Measurements from ENCODE around the gene JPT1.
"Not testable (repeated sequence)": the region's sequence is repeated elsewhere in the genome, so short reads cannot be mapped to it uniquely, and the experiment has no call there.

JPT1 gene

GRCh38 chr17:75129576-75129975 lies 24.7 kb downstream of the JPT1 start:
- DNase-seq = no peak

- DNase-seq = no peak
Observed at GRCh38 chr17:75128694-75129505, 25.4 kb downstream of the JPT1 start.

GRCh38 chr17:75127936-75128335 lies 26.4 kb downstream of the JPT1 start:
- DNase-seq = not testable (repeated sequence)

- DNase-seq = no peak
Observed at GRCh38 chr17:75126954-75127353, 27.4 kb downstream of the JPT1 start.

GRCh38 chr17:75125984-75126383 lies 28.3 kb downstream of the JPT1 start:
- peak; percentile 50 for DNase-seq

GRCh38 chr17:75124819-75125162 lies 29.5 kb downstream of the JPT1 start:
- DNase-seq = peak; percentile 55

- peak; percentile 97 for DNase-seq
Observed at GRCh38 chr17:75124041-75124818, 30.1 kb downstream of the JPT1 start.

GRCh38 chr17:75118307-75118706 lies 36.0 kb downstream of the JPT1 start:
- no peak for DNase-seq

GRCh38 chr17:75116737-75117136 lies 37.6 kb downstream of the JPT1 start:
- no peak for DNase-seq

- DNase-seq = no peak
Observed at GRCh38 chr17:75115555-75115954, 38.8 kb downstream of the JPT1 start.

- DNase-seq = no peak
Observed at GRCh38 chr17:75114552-75115314, 39.6 kb downstream of the JPT1 start.

GRCh38 chr17:75113798-75114551 lies 40.3 kb downstream of the JPT1 start:
- DNase-seq = peak; percentile 93

GRCh38 chr17:75111777-75112335 lies 42.5 kb downstream of the JPT1 start:
- no peak for DNase-seq

- peak; percentile 58 for DNase-seq
Observed at GRCh38 chr17:75110234-75110937, 43.9 kb downstream of the JPT1 start.

- peak; percentile 95 for DNase-seq
Observed at GRCh38 chr17:75109407-75110233, 44.7 kb downstream of the JPT1 start, which contains the start of gene ARMC7. ARMC7 (plus strand) TSS chr17:75109969; CDS start chr17:75110289, 320 bp downstream.

- peak; percentile 34 for DNase-seq
Observed at GRCh38 chr17:75109046-75109406, 45.3 kb downstream of the JPT1 start.

GRCh38 chr17:75108193-75108592 lies 46.1 kb downstream of the JPT1 start:
- no peak for DNase-seq

- peak; percentile 92 for DNase-seq
Observed at GRCh38 chr17:75105126-75106080, 48.9 kb downstream of the JPT1 start.

All from DMS53 (cell line).